B cell (primary cell): Measurements from ENCODE around the gene KRT72. TPM values are rescaled to one million over a fixed set of nuclear protein-coding genes. Genes with fewer than 3 reads are reported as not detected.

Source experiments
- ATAC-seq: fragments of 200-7000 bp; cut with Tn5 transposase; one replicate; pipeline ENCODE4 v1.10.0; 2021; ENCODE audit warnings: low read depth, mild to moderate bottlenecking, moderate number of reproducible peaks, moderate library complexity
- CTCF ChIA-PET: fragments of 350-600 bp; sonication (Branson Sonifier 250); formaldehyde crosslinking; loops from one replicate; lab custom pipeline; 2021; ENCODE audit warnings: antibody characterized with exemption, inconsistent platforms; lab: Charles Lee
- POLR2A ChIA-PET: fragments of 350-600 bp; sonication (Branson Sonifier 250); formaldehyde crosslinking; loops from one replicate; lab custom pipeline; 2021; ENCODE audit warnings: antibody characterized with exemption; lab: Charles Lee
- DNase-seq: peaks from one replicate; pipeline ENCODE4 v3.0.0; 2013
- H2AFZ ChIP-seq: 2 replicates; pipeline ENCODE4 v1.6.1; 2012; ENCODE audit warnings: mild to moderate bottlenecking, low read depth, low read length; ENCODE audit not compliant: insufficient read depth, poor library complexity, severe bottlenecking
- H3K27ac ChIP-seq, 2 donors: 1 replicate in 1 of 2; 2 replicates in 1 of 2; pipeline ENCODE4 v1.5.1; 2012 to 2013; ENCODE audit warnings: low read length in 2 of 2, mild to moderate bottlenecking in 2 of 2, moderate library complexity in 1 of 2
- H3K27me3 ChIP-seq, 4 experiments: fragments of 200-600 bp in 1 of 4; sonication (generic) in 1 of 4; replicated peaks in 1 of 4; 1 replicate in 2 of 4; 2 replicates in 2 of 4; pipeline versions ENCODE4 v1.6.1 to v1.7.0; 2013 to 2016; ENCODE audit warnings: low read length in 3 of 4, mild to moderate bottlenecking in 2 of 4, mixed read lengths in 1 of 4, moderate library complexity in 1 of 4; ENCODE audit not compliant: insufficient read depth in 4 of 4, control insufficient read depth in 3 of 4; ENCODE audit errors: control extremely low read depth in 1 of 4
- H3K36me3 ChIP-seq, 2 experiments: replicated peaks in 1 of 2; 1 replicate in 1 of 2; 2 replicates in 1 of 2; pipeline versions ENCODE4 v1.6.1 to v1.7.1; 2013; ENCODE audit warnings: low read length in 1 of 2; ENCODE audit not compliant: insufficient read depth in 2 of 2, control insufficient read depth in 1 of 2; ENCODE audit errors: control extremely low read depth in 1 of 2, extremely low read depth in 1 of 2
- H3K4me1 ChIP-seq, 2 donors: fragments of 200-600 bp in 1 of 2; sonication (generic) in 1 of 2; 1 replicate in 1 of 2; 2 replicates in 1 of 2; pipeline versions ENCODE4 v1.5.1 to v1.6.1; 2013 to 2017; ENCODE audit warnings: low read length in 2 of 2; ENCODE audit not compliant: control insufficient read depth in 2 of 2, insufficient read depth in 2 of 2
- H3K4me2 ChIP-seq: replicated peaks from 2 replicates; pipeline ENCODE3; 2012; ENCODE audit warnings: mild to moderate bottlenecking, low read depth, low read length; ENCODE audit not compliant: poor library complexity, severe bottlenecking
- H3K4me3 ChIP-seq, 5 experiments: fragments of 200-600 bp in 1 of 5; sonication (generic) in 1 of 5; 1 replicate in 3 of 5; 2 replicates in 2 of 5; pipeline versions ENCODE4 v1.5.1 to v1.7.0; 2011 to 2016; ENCODE audit warnings: low read length in 4 of 5, mild to moderate bottlenecking in 4 of 5, low read depth in 2 of 5, control low read depth in 1 of 5, moderate library complexity in 1 of 5; ENCODE audit not compliant: insufficient read depth in 1 of 5; ENCODE audit errors: control extremely low read depth in 1 of 5, extremely low read depth in 1 of 5
- H3K79me2 ChIP-seq: fragments of 200-600 bp; sonication (generic); one replicate; pipeline ENCODE4 v1.6.0; 2016; ENCODE audit warnings: low read length; ENCODE audit not compliant: control insufficient read depth, insufficient read depth
- H3K9ac ChIP-seq: fragments of 200-600 bp; sonication (generic); 2 replicates; pipeline ENCODE4 v1.6.1; 2017; ENCODE audit warnings: mild to moderate bottlenecking, low read length, moderate library complexity
- H3K9me3 ChIP-seq, 3 donors: one replicate each; pipeline versions ENCODE4 v1.6.1 to v1.7.1; 2013; ENCODE audit warnings: low read length in 2 of 3; ENCODE audit not compliant: control insufficient read depth in 2 of 3, insufficient read depth in 1 of 3; ENCODE audit errors: control extremely low read depth in 1 of 3
- H4K20me1 ChIP-seq: 2 replicates; pipeline ENCODE4 v1.6.0; 2012; ENCODE audit warnings: mild to moderate bottlenecking, low read length; ENCODE audit not compliant: insufficient read depth, control insufficient read depth, poor library complexity, severe bottlenecking
- H3K27ac Mint-ChIP-seq: one replicate; pipeline ENCODE4 v1.8.0; 2021; ENCODE audit warnings: mixed read lengths
- H3K27me3 Mint-ChIP-seq: one replicate; pipeline ENCODE4 v1.8.0; 2021; ENCODE audit warnings: mixed read lengths
- H3K4me1 Mint-ChIP-seq: one replicate; pipeline ENCODE4 v1.8.0; 2021; ENCODE audit warnings: mixed read lengths
- H3K4me3 Mint-ChIP-seq: one replicate; pipeline ENCODE4 v1.8.0; 2021; ENCODE audit warnings: mixed read lengths
- H3K9me3 Mint-ChIP-seq: one replicate; pipeline ENCODE4 v1.8.0; 2022; ENCODE audit warnings: mixed read lengths; ENCODE audit not compliant: insufficient read depth
- CTCF ChIP-seq: fragments of 200-600 bp; IDR thresholded peaks from one replicate; pipeline ENCODE4 v1.8.0; 2022; ENCODE audit warnings: antibody characterized with exemption, mild to moderate bottlenecking
- EZH2 ChIP-seq: IDR thresholded peaks from 2 replicates; pipeline ENCODE4 v1.6.1; 2012; ENCODE audit warnings: borderline replicate concordance, low read depth, mild to moderate bottlenecking, moderate library complexity, low read length; ENCODE audit not compliant: insufficient read depth, poor library complexity, severe bottlenecking
- WGBS: methylation state at CpG from one replicate; pipeline ENCODE4 v1.1.5; 2013; ENCODE audit warnings: missing lambda C conversion rate; ENCODE audit not compliant: insufficient coverage; 5-methylcytosine and 5-hydroxymethylcytosine counted together
- intact Hi-C: fragments of 100-400 bp; cut with micrococcal nuclease; formaldehyde crosslinking; loops from one replicate; pipeline ENCODE4 v1.10.0; 2022
- polyA plus RNA-seq: library from polyadenylated mRNA; depleted of rRNA; stranded (reverse); fragments of >200 nt; gene quantifications from 2 replicates; pipeline ENCODE4 v1.2.3, GENCODE V29; 2012
- total RNA-seq, 2 donors: library from RNA; stranded (reverse); fragments of 120-200 nt in 1 of 2; gene quantifications; 1 replicate in 1 of 2; 2 replicates in 1 of 2; pipeline versions ENCODE4 v1.2.3 to v1.2.4, GENCODE V29; 2013 to 2022

The KRT72 gene
- total and polyA plus RNA-seq, 2 donors (not counting 1 experiment from before 2014, with no cell fraction given) = 0.04 TPM; not detected in 1

- no peak for ATAC-seq
- no peak overlapping the region for H3K27ac Mint-ChIP-seq
- TF ChIP-seq CTCF (no peak), EZH2 (no peak)
- H3K9ac ChIP-seq = no peak overlapping the region
- peaks cover 0 to 12% (median 3%) of the 10 kb centered on the region in 4 experiments for H3K27me3 ChIP-seq
- no peaks in the 10 kb centered on the region for H3K4me1 Mint-ChIP-seq
- H3K79me2 ChIP-seq = no peaks in the 10 kb centered on the region
- H3K4me2 ChIP-seq = no peak overlapping the region
- no peaks in the 10 kb centered on the region for H3K4me1 ChIP-seq
- peaks cover 34% of the 10 kb centered on the region for H3K27me3 Mint-ChIP-seq
- no peaks in the 10 kb centered on the region for H3K9me3 ChIP-seq
- no peaks in the 10 kb centered on the region for H3K36me3 ChIP-seq
- CTCF ChIA-PET = no interaction called here
- POLR2A ChIA-PET = no interaction called here
- 63% methylated on average over 2 of the region's 3 CpGs for WGBS
- no peak for DNase-seq
- no peak overlapping the region for H3K4me3 ChIP-seq
- no peak overlapping the region for H3K27ac ChIP-seq
- no peaks in the 10 kb centered on the region for H3K9me3 Mint-ChIP-seq
- no peak overlapping the region for H3K4me3 Mint-ChIP-seq
- intact Hi-C loops = no loop called here
- no peak overlapping the region for H2AFZ ChIP-seq
- no peaks in the 10 kb centered on the region for H4K20me1 ChIP-seq
These were observed 4.8 kb upstream of the KRT72 start for GRCh38 chr12:52606096-52606495.

- no peak for TF ChIP-seq EZH2
- TF ChIP-seq CTCF = no peak
- WGBS = no CpG with 5 or more reads among the region's 1 CpG
- Histone ChIP-seq H3K4me3 (no peak overlapping the region), H2AFZ (no peak overlapping the region), H3K9ac (no peak overlapping the region), H3K27me3 (peaks cover 0 to 14% (median 3%) of the 10 kb centered on the region in 4 experiments), H4K20me1 (no peaks in the 10 kb centered on the region), H3K4me1 (no peaks in the 10 kb centered on the region), H3K9me3 (no peaks in the 10 kb centered on the region), H3K36me3 (no peaks in the 10 kb centered on the region), H3K27ac (no peak overlapping the region), H3K4me2 (no peak overlapping the region), H3K79me2 (no peaks in the 10 kb centered on the region)
- Mint-ChIP-seq H3K4me3 (no peak overlapping the region), H3K27me3 (peaks cover 32% of the 10 kb centered on the region), H3K9me3 (no peaks in the 10 kb centered on the region), H3K27ac (no peak overlapping the region), H3K4me1 (no peaks in the 10 kb centered on the region)
- ATAC-seq = no peak
- CTCF ChIA-PET = no interaction called here
- intact Hi-C loops = no loop called here
- POLR2A ChIA-PET = no interaction called here
- DNase-seq = no peak
These were observed 4.3 kb upstream of the KRT72 start for GRCh38 chr12:52605542-52605941.
